Liver (tissue), 9 donors: ENCODE results near the gene PCBD1. TPM values are rescaled to one million over a fixed set of nuclear protein-coding genes. Genes with fewer than 3 reads are reported as not detected.
A peak's percentile ranks its signal among the peaks of the same experiment; 100 is the strongest.

Experiments used
- DNase-seq: peaks from one replicate; pipeline ENCODE4 v3.0.0-alpha.2; 2017; ENCODE audit warnings: low spot score
- H3K27ac ChIP-seq, 2 donors: one replicate each; pipeline ENCODE4 v1.7.0; 2013; ENCODE audit warnings: inconsistent platforms in 2 of 2, low read length in 2 of 2, control low read depth in 1 of 2, low read depth in 1 of 2, mild to moderate bottlenecking in 1 of 2
- H3K27me3 ChIP-seq, 4 donors: one replicate each; pipeline versions ENCODE4 v1.6.1 to v1.7.0; 2013; ENCODE audit warnings: low read length in 3 of 4, inconsistent platforms in 1 of 4, mild to moderate bottlenecking in 1 of 4, moderate library complexity in 1 of 4; ENCODE audit not compliant: control insufficient read depth in 4 of 4, insufficient read depth in 4 of 4
- H3K36me3 ChIP-seq, 4 donors: one replicate each; pipeline versions ENCODE4 v1.6.1 to v1.7.0; 2013; ENCODE audit warnings: low read length in 3 of 4, mild to moderate bottlenecking in 3 of 4, low read depth in 1 of 4, moderate library complexity in 1 of 4; ENCODE audit not compliant: control insufficient read depth in 4 of 4, insufficient read depth in 3 of 4
- H3K4me1 ChIP-seq, 4 donors: one replicate each; pipeline versions ENCODE4 v1.6.1 to v1.7.0; 2013; ENCODE audit warnings: low read length in 3 of 4, mild to moderate bottlenecking in 3 of 4, moderate library complexity in 1 of 4; ENCODE audit not compliant: control insufficient read depth in 4 of 4, insufficient read depth in 4 of 4
- H3K4me3 ChIP-seq, 3 donors: one replicate each; pipeline versions ENCODE4 v1.6.1 to v1.7.0; 2013; ENCODE audit warnings: low read length in 3 of 3, control low read depth in 1 of 3, low read depth in 1 of 3, mild to moderate bottlenecking in 1 of 3
- H3K9ac ChIP-seq, 2 donors: one replicate each; pipeline ENCODE4 v1.7.0; 2013; ENCODE audit warnings: low read length in 2 of 2, mild to moderate bottlenecking in 2 of 2, moderate library complexity in 2 of 2, control low read depth in 1 of 2, low read depth in 1 of 2
- H3K9me3 ChIP-seq, 4 donors: one replicate each; pipeline versions ENCODE4 v1.6.1 to v1.7.0; 2013; ENCODE audit warnings: low read length in 3 of 4; ENCODE audit not compliant: control insufficient read depth in 4 of 4
- EGR1 ChIP-seq, 2 donors: IDR thresholded peaks; 2 replicates each; pipeline ENCODE4 v1.6.1; 2016 to 2018; ENCODE audit warnings: antibody characterized with exemption in 2 of 2, low read depth in 2 of 2
- FOXA1 ChIP-seq: IDR thresholded peaks from 2 replicates; pipeline ENCODE4 v1.6.1; 2016; ENCODE audit warnings: antibody characterized with exemption
- FOXA2 ChIP-seq: IDR thresholded peaks from 2 replicates; pipeline ENCODE4 v1.6.1; 2016; ENCODE audit warnings: antibody characterized with exemption
- GABPA ChIP-seq, 2 donors: IDR thresholded peaks in 1 of 2; conservative IDR thresholded peaks in 1 of 2; 2 replicates each; pipeline ENCODE4 v1.6.1; 2016; ENCODE audit warnings: antibody characterized with exemption in 2 of 2, mild to moderate bottlenecking in 1 of 2, moderate library complexity in 1 of 2
- HNF4A ChIP-seq, 2 donors: conservative IDR thresholded peaks; 2 replicates each; pipeline ENCODE4 v1.6.1; 2016; ENCODE audit warnings: antibody characterized with exemption in 2 of 2, mild to moderate bottlenecking in 2 of 2
- HNF4G ChIP-seq: IDR thresholded peaks from 2 replicates; pipeline ENCODE4 v1.6.1; 2016; ENCODE audit warnings: antibody characterized with exemption
- JUND ChIP-seq, 2 donors: IDR thresholded peaks; 2 replicates each; pipeline ENCODE4 v1.6.1; 2016; ENCODE audit warnings: antibody characterized with exemption in 2 of 2
- MAX ChIP-seq: IDR thresholded peaks from 2 replicates; pipeline ENCODE4 v1.6.1; 2016; ENCODE audit warnings: antibody characterized with exemption
- NR2F2 ChIP-seq: IDR thresholded peaks from 2 replicates; pipeline ENCODE4 v1.6.1; 2016; ENCODE audit warnings: antibody characterized with exemption
- RAD21 ChIP-seq, 2 donors: IDR thresholded peaks; 2 replicates each; pipeline ENCODE4 v1.6.1; 2016; ENCODE audit warnings: antibody characterized with exemption in 2 of 2, mild to moderate bottlenecking in 2 of 2
- RXRA ChIP-seq, 2 donors: IDR thresholded peaks; 2 replicates each; pipeline ENCODE4 v1.6.1; 2017 to 2018; ENCODE audit warnings: antibody characterized with exemption in 2 of 2, mild to moderate bottlenecking in 1 of 2
- SP1 ChIP-seq: IDR thresholded peaks from 2 replicates; pipeline ENCODE4 v1.6.1; 2018; ENCODE audit warnings: antibody characterized with exemption, mild to moderate bottlenecking
- TAF1 ChIP-seq: conservative IDR thresholded peaks from 2 replicates; pipeline ENCODE4 v1.6.1; 2016; ENCODE audit warnings: antibody characterized with exemption, mild to moderate bottlenecking
- YY1 ChIP-seq: IDR thresholded peaks from 2 replicates; pipeline ENCODE4 v1.6.1; 2016; ENCODE audit warnings: antibody characterized with exemption, mild to moderate bottlenecking
- ZBTB33 ChIP-seq: IDR thresholded peaks from 2 replicates; pipeline ENCODE4 v1.6.1; 2016; ENCODE audit warnings: antibody characterized with exemption
- WGBS: extraction: QIAGEN DNeasy Blood & Tissue Kit; methylation state at CpG from one replicate; pipeline ENCODE4 v1.1.7; 2013; 5-methylcytosine and 5-hydroxymethylcytosine counted together
- polyA plus RNA-seq, 2 donors: library from polyadenylated mRNA; stranded (reverse) in 1 of 2; unstranded in 1 of 2; fragments of 200-250 nt in 1 of 2; fragments of >200 nt in 1 of 2; fragmentation: Nextera tagmentation in 1 of 2; extraction: Ambion mirVana in 1 of 2; gene quantifications; one replicate each; pipeline versions ENCODE4 v1.2.1 to v1.2.3, GENCODE V29; 2013 to 2015
- total RNA-seq, 2 donors: library from RNA; depleted of rRNA; stranded (reverse); fragments of >200 nt; gene quantifications; one replicate each; pipeline ENCODE4 v1.2.3, GENCODE V29; 2014
- TF ChIP-seq, protein P1 (sequence below): IDR thresholded peaks from 2 replicates; pipeline ENCODE4 v1.6.1; 2016; ENCODE audit warnings: antibody characterized with exemption, mild to moderate bottlenecking
- TF ChIP-seq, protein P2 (sequence below): fragments of 150-350 bp; IDR thresholded peaks from 2 replicates; pipeline ENCODE4 v1.5.1; 2017; ENCODE audit warnings: improper control_type of control experiment, low read depth, low read length; ENCODE audit not compliant: missing input control
- TF ChIP-seq, protein P3 (sequence below): IDR thresholded peaks from 2 replicates; pipeline ENCODE4 v1.6.1; 2016; ENCODE audit warnings: antibody characterized with exemption
- donor health status: healthy.
- donor health status: healthy.
- donor health status: healthy.
- donor health status: healthy.
- donor health status: healthy.

The PCBD1 gene
- total and polyA plus RNA-seq, 4 donors, result 72.0 to 458 (median 171) TPM

DNA sequence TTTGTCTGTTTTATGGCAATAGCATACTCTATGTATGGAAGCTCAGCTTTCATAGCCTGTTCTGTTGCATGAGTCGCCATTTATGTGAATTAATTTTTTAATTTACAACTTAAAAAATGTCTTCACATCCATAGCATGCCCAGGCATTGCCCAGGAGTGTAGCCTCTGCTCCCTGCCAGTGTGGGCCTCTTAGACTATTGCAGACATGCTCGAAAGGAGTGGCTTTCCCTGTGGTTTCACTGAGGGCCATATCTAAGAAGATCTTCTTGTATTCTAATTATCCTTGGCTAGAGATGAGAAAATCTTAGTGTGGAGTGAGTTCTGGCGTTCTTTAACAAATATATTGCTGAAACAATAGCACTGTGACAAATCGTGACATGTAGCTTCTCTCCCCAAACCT lies 35.3 kb downstream of the PCBD1 start:
- Histone ChIP-seq H3K36me3 (peaks cover 0 to 19% (median 3%) of the 10 kb centered on the region in 4 donors), H3K4me3 (no peak overlapping the region), H3K9ac (no peak overlapping the region), H3K27me3 (no peaks in the 10 kb centered on the region), H3K27ac (no peak overlapping the region), H3K4me1 (peaks cover 3 to 50% (median 39%) of the 10 kb centered on the region in 4 donors), H3K9me3 (no peaks in the 10 kb centered on the region)
- TF ChIP-seq RXRA (IDR thresholded peaks at IDR 0.05) (no peak), ZBTB33 (no peak), RAD21 (IDR thresholded peaks at IDR 0.05) (no peak), FOXA1 (no peak), FOXA2 (no peak), NR2F2 (no peak), TAF1 (no peak), JUND (IDR thresholded peaks at IDR 0.05) (no peak), GABPA (IDR thresholded peaks at IDR 0.05 in 1 of 2, conservative IDR thresholded peaks at IDR 0.05 in 1 of 2) (no peak), MAX (no peak), SP1 (no peak)
- WGBS, result 87% methylated on average over 4 of the region's 4 CpGs
- no peak for DNase-seq

DNA sequence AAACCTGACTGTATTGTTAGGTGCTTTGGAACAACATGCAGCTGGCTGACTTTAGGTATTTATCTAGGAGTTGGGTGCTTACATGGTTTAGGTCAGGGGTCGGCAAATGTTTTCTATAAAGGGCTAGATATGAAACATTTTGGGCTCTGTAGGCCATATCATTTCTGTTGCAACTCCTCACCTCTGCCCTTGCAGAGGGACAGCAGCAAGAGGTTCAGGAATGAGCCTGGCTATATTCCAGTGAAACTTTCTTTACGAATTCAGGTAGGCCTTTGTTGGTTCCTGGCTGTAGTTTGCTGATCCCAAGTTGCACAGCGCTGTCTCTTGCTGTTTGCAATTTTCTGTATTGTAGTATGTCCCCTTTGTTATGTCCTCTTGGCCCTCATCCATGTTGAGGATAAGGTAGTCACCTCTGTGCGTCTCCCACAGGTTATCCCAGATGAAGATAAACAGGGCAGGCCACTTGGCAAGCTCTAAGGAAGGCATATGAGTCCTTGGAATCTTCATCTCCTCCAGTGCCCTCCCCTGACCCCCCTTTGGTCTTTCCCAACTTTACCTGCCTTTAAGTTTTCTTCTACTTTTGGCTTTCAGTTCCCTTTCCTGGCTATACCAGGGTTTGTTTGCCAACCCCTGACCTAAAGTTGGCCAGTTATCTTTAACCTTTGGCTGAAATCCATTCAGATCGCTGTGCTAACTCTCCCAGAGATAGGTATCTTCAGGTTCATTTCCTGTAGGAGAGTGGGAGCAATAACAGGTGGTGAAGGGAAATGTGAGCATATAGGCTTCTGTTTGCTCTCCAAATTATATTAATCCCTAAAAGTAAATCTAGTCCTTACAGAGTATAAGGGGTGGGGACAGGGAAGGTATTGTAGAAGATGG lies 36.5 kb downstream of the PCBD1 start:
- TF ChIP-seq FOXA2 (no peak), SP1 (peak; percentile 69), FOXA1 (no peak), EGR1 (IDR thresholded peaks at IDR 0.05; ENCODE audit: low read depth in 2 of 2) (no peak), TAF1 (no peak), RAD21 (IDR thresholded peaks at IDR 0.05) (peak in 1 of 2 donors; percentile 21), YY1 (peak; percentile 51), HNF4A (conservative IDR thresholded peaks at IDR 0.05) (peak; percentile 73 to 79), MAX (peak; percentile 60), JUND (IDR thresholded peaks at IDR 0.05) (peak; percentile 11 to 29), HNF4G (no peak), NR2F2 (peak; percentile 62), RXRA (IDR thresholded peaks at IDR 0.05) (peak; percentile 86 to 88), ZBTB33 (peak; percentile 59), GABPA (IDR thresholded peaks at IDR 0.05 in 1 of 2, conservative IDR thresholded peaks at IDR 0.05 in 1 of 2) (peak in 1 of 2 donors; percentile 35)
- TF ChIP-seq, protein P1, sequence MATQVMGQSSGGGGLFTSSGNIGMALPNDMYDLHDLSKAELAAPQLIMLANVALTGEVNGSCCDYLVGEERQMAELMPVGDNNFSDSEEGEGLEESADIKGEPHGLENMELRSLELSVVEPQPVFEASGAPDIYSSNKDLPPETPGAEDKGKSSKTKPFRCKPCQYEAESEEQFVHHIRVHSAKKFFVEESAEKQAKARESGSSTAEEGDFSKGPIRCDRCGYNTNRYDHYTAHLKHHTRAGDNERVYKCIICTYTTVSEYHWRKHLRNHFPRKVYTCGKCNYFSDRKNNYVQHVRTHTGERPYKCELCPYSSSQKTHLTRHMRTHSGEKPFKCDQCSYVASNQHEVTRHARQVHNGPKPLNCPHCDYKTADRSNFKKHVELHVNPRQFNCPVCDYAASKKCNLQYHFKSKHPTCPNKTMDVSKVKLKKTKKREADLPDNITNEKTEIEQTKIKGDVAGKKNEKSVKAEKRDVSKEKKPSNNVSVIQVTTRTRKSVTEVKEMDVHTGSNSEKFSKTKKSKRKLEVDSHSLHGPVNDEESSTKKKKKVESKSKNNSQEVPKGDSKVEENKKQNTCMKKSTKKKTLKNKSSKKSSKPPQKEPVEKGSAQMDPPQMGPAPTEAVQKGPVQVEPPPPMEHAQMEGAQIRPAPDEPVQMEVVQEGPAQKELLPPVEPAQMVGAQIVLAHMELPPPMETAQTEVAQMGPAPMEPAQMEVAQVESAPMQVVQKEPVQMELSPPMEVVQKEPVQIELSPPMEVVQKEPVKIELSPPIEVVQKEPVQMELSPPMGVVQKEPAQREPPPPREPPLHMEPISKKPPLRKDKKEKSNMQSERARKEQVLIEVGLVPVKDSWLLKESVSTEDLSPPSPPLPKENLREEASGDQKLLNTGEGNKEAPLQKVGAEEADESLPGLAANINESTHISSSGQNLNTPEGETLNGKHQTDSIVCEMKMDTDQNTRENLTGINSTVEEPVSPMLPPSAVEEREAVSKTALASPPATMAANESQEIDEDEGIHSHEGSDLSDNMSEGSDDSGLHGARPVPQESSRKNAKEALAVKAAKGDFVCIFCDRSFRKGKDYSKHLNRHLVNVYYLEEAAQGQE, result no peak
- TF ChIP-seq, protein P2, sequence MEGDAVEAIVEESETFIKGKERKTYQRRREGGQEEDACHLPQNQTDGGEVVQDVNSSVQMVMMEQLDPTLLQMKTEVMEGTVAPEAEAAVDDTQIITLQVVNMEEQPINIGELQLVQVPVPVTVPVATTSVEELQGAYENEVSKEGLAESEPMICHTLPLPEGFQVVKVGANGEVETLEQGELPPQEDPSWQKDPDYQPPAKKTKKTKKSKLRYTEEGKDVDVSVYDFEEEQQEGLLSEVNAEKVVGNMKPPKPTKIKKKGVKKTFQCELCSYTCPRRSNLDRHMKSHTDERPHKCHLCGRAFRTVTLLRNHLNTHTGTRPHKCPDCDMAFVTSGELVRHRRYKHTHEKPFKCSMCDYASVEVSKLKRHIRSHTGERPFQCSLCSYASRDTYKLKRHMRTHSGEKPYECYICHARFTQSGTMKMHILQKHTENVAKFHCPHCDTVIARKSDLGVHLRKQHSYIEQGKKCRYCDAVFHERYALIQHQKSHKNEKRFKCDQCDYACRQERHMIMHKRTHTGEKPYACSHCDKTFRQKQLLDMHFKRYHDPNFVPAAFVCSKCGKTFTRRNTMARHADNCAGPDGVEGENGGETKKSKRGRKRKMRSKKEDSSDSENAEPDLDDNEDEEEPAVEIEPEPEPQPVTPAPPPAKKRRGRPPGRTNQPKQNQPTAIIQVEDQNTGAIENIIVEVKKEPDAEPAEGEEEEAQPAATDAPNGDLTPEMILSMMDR, result peak; percentile 15
- TF ChIP-seq, protein P3, sequence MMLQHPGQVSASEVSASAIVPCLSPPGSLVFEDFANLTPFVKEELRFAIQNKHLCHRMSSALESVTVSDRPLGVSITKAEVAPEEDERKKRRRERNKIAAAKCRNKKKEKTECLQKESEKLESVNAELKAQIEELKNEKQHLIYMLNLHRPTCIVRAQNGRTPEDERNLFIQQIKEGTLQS, result no peak
- WGBS, result 32% methylated on average over 5 of the region's 5 CpGs
- peak overlapping the region; percentile 23 to 32 for H3K27ac ChIP-seq
- H3K9ac ChIP-seq, result no peak overlapping the region
- H3K36me3 ChIP-seq, result peaks cover 0 to 14% (median 2%) of the 10 kb centered on the region in 4 donors
- no peaks in the 10 kb centered on the region for H3K9me3 ChIP-seq
- H3K4me1 ChIP-seq, result peaks cover 3 to 50% (median 39%) of the 10 kb centered on the region in 4 donors
- H3K27me3 ChIP-seq, result no peaks in the 10 kb centered on the region
- no peak overlapping the region for H3K4me3 ChIP-seq
- no peak for DNase-seq
